ENCODE results near the gene NRIP2. TPM values are rescaled to one million over a fixed set of nuclear protein-coding genes. Genes with fewer than 3 reads are reported as not detected.

Gene NRIP2
- total and polyA plus RNA-seq, 5 donors from 2014 or later: 0.77 to 1.2 (median 1.0) TPM; not detected in 1

- H3K36me3 ChIP-seq (ENCODE audit: control insufficient read depth, insufficient read depth, low read length): peaks cover 61% of the 10 kb centered on the region
These were observed 31.0 kb downstream of the NRIP2 start for GRCh38 chr12:2803635-2804392.

GRCh38 chr12:2801044-2801783 is 33.6 kb downstream of the NRIP2 start:
- Mint-ChIP-seq H3K36me3 (peaks cover 43% of the 10 kb centered on the region), H3K27ac (no peak overlapping the region)

More at GRCh38 chr12:2803635-2804392, 31.0 kb downstream of the NRIP2 start:
- no peaks in the 10 kb centered on the region for H3K9me3 Mint-ChIP-seq
- Histone ChIP-seq H3K9me3 (ENCODE audit: control insufficient read depth in 2 of 2, low read length in 2 of 2) (no peaks in the 10 kb centered on the region), H3K4me1 (ENCODE audit: control insufficient read depth, insufficient read depth, low read length, poor library complexity, severe bottlenecking) (no peaks in the 10 kb centered on the region), H3K27ac (ENCODE audit: insufficient read depth, low read length, poor library complexity, severe bottlenecking) (no peak overlapping the region), H3K4me3 (ENCODE audit: low read depth, low read length) (no peak overlapping the region), H3K27me3 (ENCODE audit: control insufficient read depth, insufficient read depth, low read length) (no peaks in the 10 kb centered on the region)
- H3K27me3 Mint-ChIP-seq: no peaks in the 10 kb centered on the region
- H3K27ac Mint-ChIP-seq: peak overlapping the region in 2 of 3 donors; percentile 31 to 79
- no peak for DNase-seq
- peaks cover 41% of the 10 kb centered on the region for H3K36me3 Mint-ChIP-seq
- no peak overlapping the region for H3K4me3 Mint-ChIP-seq
- ATAC-seq (ENCODE audit: low read depth in 2 of 2): no peak
- peaks cover 0 to 6% (median 4%) of the 10 kb centered on the region in 4 donors for H3K4me1 Mint-ChIP-seq

GRCh38 chr12:2800046-2800570 is 34.7 kb downstream of the NRIP2 start:
- no peaks in the 10 kb centered on the region for H3K9me3 Mint-ChIP-seq
- DNase-seq (no peak), ATAC-seq (ENCODE audit: low read depth in 2 of 2) (no peak)
- H3K4me1 Mint-ChIP-seq: peaks cover 6 to 23% (median 13%) of the 10 kb centered on the region in 4 donors
- peaks cover 43% of the 10 kb centered on the region for H3K36me3 Mint-ChIP-seq
- Histone ChIP-seq H3K4me3 (ENCODE audit: low read depth, low read length) (no peak overlapping the region), H3K27me3 (ENCODE audit: control insufficient read depth, insufficient read depth, low read length) (no peaks in the 10 kb centered on the region), H3K36me3 (ENCODE audit: control insufficient read depth, insufficient read depth, low read length) (peaks cover 67% of the 10 kb centered on the region), H3K9me3 (ENCODE audit: control insufficient read depth in 2 of 2, low read length in 2 of 2) (no peaks in the 10 kb centered on the region), H3K4me1 (ENCODE audit: control insufficient read depth, insufficient read depth, low read length, poor library complexity, severe bottlenecking) (peaks cover 16% of the 10 kb centered on the region), H3K27ac (ENCODE audit: insufficient read depth, low read length, poor library complexity, severe bottlenecking) (no peak overlapping the region)
- no peak overlapping the region for H3K4me3 Mint-ChIP-seq
- peak overlapping the region in 1 of 3 donors; percentile 39 for H3K27ac Mint-ChIP-seq
- no peaks in the 10 kb centered on the region for H3K27me3 Mint-ChIP-seq

More at GRCh38 chr12:2801044-2801783, 33.6 kb downstream of the NRIP2 start:
- Histone ChIP-seq H3K4me1 (ENCODE audit: control insufficient read depth, insufficient read depth, low read length, poor library complexity, severe bottlenecking) (peaks cover 10% of the 10 kb centered on the region), H3K27me3 (ENCODE audit: control insufficient read depth, insufficient read depth, low read length) (no peaks in the 10 kb centered on the region), H3K36me3 (ENCODE audit: control insufficient read depth, insufficient read depth, low read length) (peaks cover 73% of the 10 kb centered on the region), H3K9me3 (ENCODE audit: control insufficient read depth in 2 of 2, low read length in 2 of 2) (no peaks in the 10 kb centered on the region), H3K27ac (ENCODE audit: insufficient read depth, low read length, poor library complexity, severe bottlenecking) (no peak overlapping the region), H3K4me3 (ENCODE audit: low read depth, low read length) (no peak overlapping the region)
- H3K4me1 Mint-ChIP-seq: peaks cover 5 to 23% (median 13%) of the 10 kb centered on the region in 4 donors
- H3K4me3 Mint-ChIP-seq: no peak overlapping the region
- ATAC-seq (ENCODE audit: low read depth in 2 of 2): no peak
- no peaks in the 10 kb centered on the region for H3K9me3 Mint-ChIP-seq
- DNase-seq: no peak
- H3K27me3 Mint-ChIP-seq: no peaks in the 10 kb centered on the region

- no peak overlapping the region for H3K4me3 ChIP-seq (ENCODE audit: low read depth, low read length)
- no peaks in the 10 kb centered on the region for H3K9me3 ChIP-seq (ENCODE audit: control insufficient read depth in 2 of 2, low read length in 2 of 2)
- ATAC-seq (ENCODE audit: low read depth in 2 of 2) (no peak), DNase-seq (no peak)
- no peak overlapping the region for H3K27ac ChIP-seq (ENCODE audit: insufficient read depth, low read length, poor library complexity, severe bottlenecking)
- Mint-ChIP-seq H3K27me3 (no peaks in the 10 kb centered on the region), H3K27ac (peak overlapping the region in 1 of 3 donors; percentile 62), H3K9me3 (no peaks in the 10 kb centered on the region), H3K4me3 (peak overlapping the region; percentile 93 to 97 (median 94)), H3K4me1 (peaks cover 6 to 27% (median 13%) of the 10 kb centered on the region in 4 donors), H3K36me3 (peaks cover 31% of the 10 kb centered on the region)
- H3K4me1 ChIP-seq (ENCODE audit: control insufficient read depth, insufficient read depth, low read length, poor library complexity, severe bottlenecking): peaks cover 25% of the 10 kb centered on the region
- peaks cover 47% of the 10 kb centered on the region for H3K36me3 ChIP-seq (ENCODE audit: control insufficient read depth, insufficient read depth, low read length)
- H3K27me3 ChIP-seq (ENCODE audit: control insufficient read depth, insufficient read depth, low read length): no peaks in the 10 kb centered on the region
These were observed 37.0 kb downstream of the NRIP2 start for GRCh38 chr12:2797721-2798418.

- no peaks in the 10 kb centered on the region for H3K27me3 ChIP-seq (ENCODE audit: control insufficient read depth, insufficient read depth, low read length)
- DNase-seq (no peak), ATAC-seq (ENCODE audit: low read depth in 2 of 2) (no peak)
- peak overlapping the region; percentile 86 for H3K4me3 ChIP-seq (ENCODE audit: low read depth, low read length)
- H3K27me3 Mint-ChIP-seq: peaks cover 4% of the 10 kb centered on the region
- H3K27ac Mint-ChIP-seq: peak overlapping the region; percentile 91 to 93 (median 93)
- H3K36me3 ChIP-seq (ENCODE audit: control insufficient read depth, insufficient read depth, low read length): peaks cover 34% of the 10 kb centered on the region
- H3K4me3 Mint-ChIP-seq: peak overlapping the region; percentile 93 to 97 (median 94)
- H3K9me3 Mint-ChIP-seq: no peaks in the 10 kb centered on the region
- peaks cover 21% of the 10 kb centered on the region for H3K36me3 Mint-ChIP-seq
- peak overlapping the region; percentile 30 for H3K27ac ChIP-seq (ENCODE audit: insufficient read depth, low read length, poor library complexity, severe bottlenecking)
- peaks cover 6 to 27% (median 13%) of the 10 kb centered on the region in 4 donors for H3K4me1 Mint-ChIP-seq
- H3K4me1 ChIP-seq (ENCODE audit: control insufficient read depth, insufficient read depth, low read length, poor library complexity, severe bottlenecking): peaks cover 25% of the 10 kb centered on the region
- H3K9me3 ChIP-seq (ENCODE audit: control insufficient read depth in 2 of 2, low read length in 2 of 2): no peaks in the 10 kb centered on the region
These were observed 38.6 kb downstream of the NRIP2 start for GRCh38 chr12:2796187-2796666.

- peaks cover 27% of the 10 kb centered on the region for H3K36me3 ChIP-seq (ENCODE audit: control insufficient read depth, insufficient read depth, low read length)
- Mint-ChIP-seq H3K9me3 (no peaks in the 10 kb centered on the region), H3K27me3 (peaks cover 4% of the 10 kb centered on the region), H3K4me3 (peak overlapping the region; percentile 93 to 97 (median 94)), H3K36me3 (peaks cover 17% of the 10 kb centered on the region), H3K4me1 (peaks cover 6 to 27% (median 13%) of the 10 kb centered on the region in 4 donors), H3K27ac (peak overlapping the region; percentile 52 to 93 (median 91))
- DNase-seq (peak; percentile 67 to 72 (median 71)), ATAC-seq (ENCODE audit: low read depth in 2 of 2) (peak; percentile 73 to 77)
- peak overlapping the region; percentile 53 for H3K27ac ChIP-seq (ENCODE audit: insufficient read depth, low read length, poor library complexity, severe bottlenecking)
- H3K4me1 ChIP-seq (ENCODE audit: control insufficient read depth, insufficient read depth, low read length, poor library complexity, severe bottlenecking): peaks cover 25% of the 10 kb centered on the region
- no peaks in the 10 kb centered on the region for H3K27me3 ChIP-seq (ENCODE audit: control insufficient read depth, insufficient read depth, low read length)
- no peaks in the 10 kb centered on the region for H3K9me3 ChIP-seq (ENCODE audit: control insufficient read depth in 2 of 2, low read length in 2 of 2)
- H3K4me3 ChIP-seq (ENCODE audit: low read depth, low read length): peak overlapping the region; percentile 86
These were observed 39.3 kb downstream of the NRIP2 start for GRCh38 chr12:2795291-2796186.
